PC-9 (cell line): ENCODE data around the gene RNF212. TPM values are rescaled to one million over a fixed set of nuclear protein-coding genes. Genes with fewer than 3 reads are reported as not detected.

Experiments used
- BruUV-seq: library from RNA; stranded (reverse); fragments of 400-500 nt; replicated peaks from 2 replicates; lab custom pipeline; 2021; lab: Mats Ljungman, UMichigan
- CTCF ChIA-PET: fragments of 300-600 bp; sonication (Branson Sonifier 250); formaldehyde crosslinking; loops from one replicate; lab custom pipeline; 2022; ENCODE audit warnings: antibody characterized with exemption; lab: Charles Lee
- POLR2A ChIA-PET: fragments of 300-600 bp; sonication (Branson Sonifier 250); formaldehyde crosslinking; loops from one replicate; lab custom pipeline; 2022; ENCODE audit warnings: antibody characterized with exemption; ENCODE audit not compliant: unreplicated experiment; lab: Charles Lee
- DNase-seq, 2 experiments: peaks; one replicate each; pipeline versions ENCODE4 v3.0.0 to v3.0.0-alpha.2; 2015 to 2022; ENCODE audit warnings: mixed read lengths in 1 of 2
- H2AFZ ChIP-seq: fragments of 200-600 bp; sonication (generic); 2 replicates; pipeline ENCODE4 v1.8.1; 2017; ENCODE audit warnings: antibody characterized with exemption
- H3F3A ChIP-seq: fragments of 200-600 bp; sonication (generic); 2 replicates; pipeline ENCODE4 v1.8.1; 2017; ENCODE audit warnings: antibody characterized with exemption, mild to moderate bottlenecking, low read depth; ENCODE audit not compliant: insufficient read depth
- H3K27ac ChIP-seq: fragments of 200-600 bp; sonication (generic); 2 replicates; pipeline ENCODE4 v1.6.1; 2016; ENCODE audit warnings: mixed run types
- H3K27me3 ChIP-seq: fragments of 200-600 bp; sonication (generic); 2 replicates; pipeline ENCODE4 v1.6.1; 2016; ENCODE audit warnings: low read depth, mixed run types; ENCODE audit not compliant: insufficient read depth
- H3K36me3 ChIP-seq: fragments of 200-600 bp; sonication (generic); 2 replicates; pipeline ENCODE4 v1.6.1; 2016; ENCODE audit warnings: low read depth, mixed run types
- H3K4me1 ChIP-seq: fragments of 200-600 bp; sonication (generic); replicated peaks from 2 replicates; pipeline ENCODE4 v1.6.1; 2016; ENCODE audit warnings: mixed run types; ENCODE audit not compliant: insufficient read depth
- H3K4me2 ChIP-seq: fragments of 200-600 bp; sonication (generic); 2 replicates; pipeline ENCODE4 v1.6.1; 2017; ENCODE audit warnings: mixed run types
- H3K4me3 ChIP-seq: fragments of 200-600 bp; sonication (generic); 2 replicates; pipeline ENCODE4 v1.6.1; 2016; ENCODE audit warnings: mixed run types
- H3K79me2 ChIP-seq: fragments of 200-600 bp; sonication (generic); 2 replicates; pipeline ENCODE4 v1.6.1; 2017; ENCODE audit warnings: low read depth, mixed run types
- H3K9me2 ChIP-seq: fragments of 200-600 bp; sonication (generic); 2 replicates; pipeline ENCODE4 v1.8.1; 2017; ENCODE audit warnings: mild to moderate bottlenecking; ENCODE audit not compliant: insufficient read depth
- H3K9me3 ChIP-seq: fragments of 200-600 bp; sonication (generic); 2 replicates; pipeline ENCODE4 v1.8.1; 2016; ENCODE audit warnings: low read depth; ENCODE audit not compliant: insufficient read depth
- H4K20me1 ChIP-seq: fragments of 200-600 bp; sonication (generic); 2 replicates; pipeline ENCODE4 v1.8.1; 2017; ENCODE audit not compliant: insufficient read depth
- EZH2 ChIP-seq: fragments of 200-600 bp; sonication (generic); IDR thresholded peaks from 2 replicates; pipeline ENCODE4 v1.8.0; 2017; ENCODE audit warnings: antibody characterized with exemption, low read depth
- intact Hi-C: fragments of 100-400 bp; cut with micrococcal nuclease; formaldehyde crosslinking; loops from one replicate; pipeline ENCODE4 v1.10.0; 2022; ENCODE audit not compliant: unreplicated experiment
- total RNA-seq: library from RNA; stranded (reverse); gene quantifications from 2 replicates; pipeline ENCODE4 v1.2.3, GENCODE V29; 2021
- TF ChIP-seq, protein P1 (sequence below): fragments of 200-600 bp; sonication (generic); conservative IDR thresholded peaks from 2 replicates; pipeline ENCODE4 v1.6.1; 2017; ENCODE audit warnings: mixed run types, antibody characterized with exemption, mild to moderate bottlenecking, moderate library complexity

Gene RNF212
- total RNA-seq, 1 experiment from 2014 or later = 4.2 TPM

DNA sequence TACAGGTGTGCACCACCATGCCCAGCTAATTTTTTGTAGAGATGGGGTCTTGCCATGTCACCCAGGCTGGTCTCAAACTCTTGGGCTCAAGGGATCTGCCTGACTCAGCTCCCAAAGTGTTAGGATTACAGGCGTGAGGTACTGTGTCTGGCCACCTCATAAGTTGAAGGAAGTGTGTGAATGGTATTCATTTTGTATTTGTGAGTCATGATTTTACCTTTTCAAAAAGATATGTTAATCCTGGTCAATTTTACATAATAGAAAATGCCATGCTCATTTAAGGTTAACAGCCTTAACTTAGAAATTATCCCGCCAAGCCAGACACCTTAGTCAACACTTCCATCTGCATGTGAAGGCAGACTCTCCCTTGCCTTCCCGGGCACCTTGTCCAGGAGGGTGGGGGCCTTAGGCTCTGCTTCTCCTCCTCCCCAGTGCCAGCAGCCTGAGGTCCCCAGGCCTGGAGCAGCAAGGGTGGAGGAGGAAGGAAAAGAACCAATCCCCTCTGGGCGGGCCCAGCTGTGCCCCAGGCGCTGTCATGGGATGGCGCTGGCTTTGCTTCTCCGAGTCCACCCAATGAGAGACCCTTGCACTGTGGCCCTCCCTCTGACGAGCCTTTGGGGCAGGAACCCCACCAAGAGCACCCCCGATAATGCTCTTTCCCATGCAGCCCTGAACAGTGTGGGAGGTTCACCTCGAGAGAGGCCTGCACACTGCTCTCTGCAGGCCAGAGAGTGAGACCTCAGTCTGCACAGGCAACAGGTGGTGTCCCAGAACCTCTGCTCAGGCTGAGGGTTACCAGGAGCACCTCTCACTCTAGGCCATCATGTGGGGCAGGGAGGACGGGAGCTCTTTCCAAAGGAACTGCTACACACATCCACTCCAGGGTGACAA is 37.3 kb downstream of the RNF212 start:
- H3K9me3 ChIP-seq = no peaks in the 10 kb centered on the region
- no peaks in the 10 kb centered on the region for H3K79me2 ChIP-seq
- H3K4me1 ChIP-seq = peaks cover 6% of the 10 kb centered on the region
- ChIA-PET POLR2A (interaction anchor here (0.6 kb wide), 1 partner anchor 636 kb away, joined by 3 read pairs; the partner anchor contains the start of gene SLBP), CTCF (no interaction called here)
- BruUV-seq = no TSS peak
- peaks cover 4% of the 10 kb centered on the region; the same call in 1 of the 2 replicates for H3F3A ChIP-seq
- H2AFZ ChIP-seq = no peak overlapping the region
- no peaks in the 10 kb centered on the region for H3K27me3 ChIP-seq
- H3K36me3 ChIP-seq = no peaks in the 10 kb centered on the region
- H3K4me3 ChIP-seq = no peak overlapping the region
- peak in 1 of 2 experiments; percentile 66 for DNase-seq
- intact Hi-C loops = no loop called here
- no peaks in the 10 kb centered on the region for H4K20me1 ChIP-seq
- no peaks in the 10 kb centered on the region for H3K9me2 ChIP-seq
- H3K4me2 ChIP-seq = no peak overlapping the region
- H3K27ac ChIP-seq = no peak overlapping the region
- TF ChIP-seq EZH2 = no peak
- TF ChIP-seq, protein P1, sequence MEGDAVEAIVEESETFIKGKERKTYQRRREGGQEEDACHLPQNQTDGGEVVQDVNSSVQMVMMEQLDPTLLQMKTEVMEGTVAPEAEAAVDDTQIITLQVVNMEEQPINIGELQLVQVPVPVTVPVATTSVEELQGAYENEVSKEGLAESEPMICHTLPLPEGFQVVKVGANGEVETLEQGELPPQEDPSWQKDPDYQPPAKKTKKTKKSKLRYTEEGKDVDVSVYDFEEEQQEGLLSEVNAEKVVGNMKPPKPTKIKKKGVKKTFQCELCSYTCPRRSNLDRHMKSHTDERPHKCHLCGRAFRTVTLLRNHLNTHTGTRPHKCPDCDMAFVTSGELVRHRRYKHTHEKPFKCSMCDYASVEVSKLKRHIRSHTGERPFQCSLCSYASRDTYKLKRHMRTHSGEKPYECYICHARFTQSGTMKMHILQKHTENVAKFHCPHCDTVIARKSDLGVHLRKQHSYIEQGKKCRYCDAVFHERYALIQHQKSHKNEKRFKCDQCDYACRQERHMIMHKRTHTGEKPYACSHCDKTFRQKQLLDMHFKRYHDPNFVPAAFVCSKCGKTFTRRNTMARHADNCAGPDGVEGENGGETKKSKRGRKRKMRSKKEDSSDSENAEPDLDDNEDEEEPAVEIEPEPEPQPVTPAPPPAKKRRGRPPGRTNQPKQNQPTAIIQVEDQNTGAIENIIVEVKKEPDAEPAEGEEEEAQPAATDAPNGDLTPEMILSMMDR = no peak

DNA sequence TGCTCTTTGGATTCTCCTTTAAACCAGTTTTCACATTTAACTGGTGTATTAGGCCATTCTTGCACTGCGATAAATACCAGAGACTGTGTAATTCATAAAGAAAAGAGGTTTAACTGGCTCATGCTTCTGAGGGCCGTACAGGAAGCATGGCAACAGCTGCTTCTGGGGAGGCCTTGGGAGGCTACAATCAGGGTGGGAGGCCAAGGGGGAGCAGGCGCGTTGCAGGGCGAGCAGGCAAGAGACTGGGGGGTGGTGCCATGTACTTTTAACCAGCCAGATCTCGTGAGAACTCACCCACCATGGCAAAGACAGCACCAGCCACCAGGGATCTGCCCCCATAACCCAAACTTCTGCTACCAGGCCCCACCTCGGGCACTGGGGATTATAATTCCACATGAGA is 38.1 kb downstream of the RNF212 start:
- H3K9me2 ChIP-seq = no peaks in the 10 kb centered on the region
- H3K9me3 ChIP-seq = no peaks in the 10 kb centered on the region
- H4K20me1 ChIP-seq = no peaks in the 10 kb centered on the region
- TF ChIP-seq, protein P1 = no peak
- no peak for TF ChIP-seq EZH2
- no peak overlapping the region for H3K4me2 ChIP-seq
- no peak overlapping the region for H2AFZ ChIP-seq
- DNase-seq = no peak
- H3K4me1 ChIP-seq = no peaks in the 10 kb centered on the region
- intact Hi-C loops = no loop called here
- no peak overlapping the region for H3K4me3 ChIP-seq
- no peaks in the 10 kb centered on the region for H3K27me3 ChIP-seq
- no peak overlapping the region for H3K27ac ChIP-seq
- peaks cover 4% of the 10 kb centered on the region; the same call in 1 of the 2 replicates for H3F3A ChIP-seq
- ChIA-PET POLR2A (no interaction called here), CTCF (no interaction called here)
- no TSS peak for BruUV-seq
- H3K36me3 ChIP-seq = no peaks in the 10 kb centered on the region
- H3K79me2 ChIP-seq = no peaks in the 10 kb centered on the region

DNA sequence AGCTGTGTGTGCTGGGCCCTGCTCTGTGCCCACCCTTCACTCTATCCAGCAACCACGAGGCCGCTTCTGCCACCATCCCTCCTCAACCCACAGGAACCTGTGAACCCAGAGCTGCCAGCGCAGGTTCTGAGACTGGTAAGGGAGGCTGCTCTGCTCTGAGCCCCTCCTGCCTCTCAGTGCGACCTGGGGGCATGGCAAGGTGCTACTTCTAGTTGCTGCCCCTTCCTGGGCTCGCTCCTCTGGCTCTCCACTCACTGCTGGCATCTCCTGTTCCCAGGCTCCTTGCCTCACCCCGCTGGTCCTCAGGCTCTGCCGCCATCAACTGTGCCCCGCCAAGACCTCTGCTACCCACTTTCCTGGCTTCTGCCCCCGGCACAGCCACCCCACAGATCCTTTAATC is 39.3 kb downstream of the RNF212 start:
- Histone ChIP-seq H3K36me3 (no peaks in the 10 kb centered on the region), H3F3A (peaks cover 4% of the 10 kb centered on the region; the same call in 1 of the 2 replicates), H3K27me3 (no peaks in the 10 kb centered on the region), H3K4me3 (no peak overlapping the region), H3K79me2 (no peaks in the 10 kb centered on the region), H2AFZ (no peak overlapping the region), H3K4me2 (no peak overlapping the region), H3K27ac (no peak overlapping the region), H3K9me3 (no peaks in the 10 kb centered on the region), H3K9me2 (no peaks in the 10 kb centered on the region), H4K20me1 (no peaks in the 10 kb centered on the region), H3K4me1 (no peaks in the 10 kb centered on the region)
- no TSS peak for BruUV-seq
- intact Hi-C loops = no loop called here
- DNase-seq = no peak
- ChIA-PET POLR2A (no interaction called here), CTCF (no interaction called here)
- TF ChIP-seq EZH2 = no peak
- TF ChIP-seq, protein P1 = no peak
